CD14-positive monocyte (primary cell): ENCODE results near the gene ELMO2. TPM values are rescaled to one million over a fixed set of nuclear protein-coding genes. Genes with fewer than 3 reads are reported as not detected.
A peak's percentile ranks its signal among the peaks of the same experiment; 100 is the strongest.

Experiments
- DNase-seq, 3 donors: peaks; one replicate each; pipeline ENCODE4 v3.0.0-alpha.2; 2011 to 2022
- H2AFZ ChIP-seq: 2 replicates; pipeline ENCODE4 v1.6.0; 2012; ENCODE audit warnings: mild to moderate bottlenecking, low read depth, low read length, inconsistent platforms; ENCODE audit not compliant: insufficient read depth, poor library complexity, severe bottlenecking
- H3K27ac ChIP-seq, 2 donors: 1 replicate in 1 of 2; 2 replicates in 1 of 2; pipeline ENCODE4 v1.5.1; 2012 to 2013; ENCODE audit warnings: low read length in 2 of 2, control low read depth in 1 of 2, inconsistent platforms in 1 of 2, low read depth in 1 of 2, mild to moderate bottlenecking in 1 of 2
- H3K27me3 ChIP-seq, 2 donors: one replicate each; pipeline versions ENCODE4 v1.6.0 to v1.6.1; 2011 to 2013; ENCODE audit warnings: low read length in 2 of 2; ENCODE audit not compliant: control insufficient read depth in 2 of 2, insufficient read depth in 2 of 2
- H3K36me3 ChIP-seq, 2 donors: replicated peaks in 1 of 2; 1 replicate in 1 of 2; 2 replicates in 1 of 2; pipeline versions ENCODE4 v1.5.1 to v1.6.1; 2012 to 2013; ENCODE audit warnings: low read length in 2 of 2, control low read depth in 1 of 2, inconsistent platforms in 1 of 2, mild to moderate bottlenecking in 1 of 2; ENCODE audit not compliant: insufficient read depth in 2 of 2, control insufficient read depth in 1 of 2
- H3K4me1 ChIP-seq, 2 donors: 1 replicate in 1 of 2; 2 replicates in 1 of 2; pipeline versions ENCODE4 v1.5.1 to v1.6.1; 2012 to 2013; ENCODE audit warnings: low read length in 2 of 2, control low read depth in 1 of 2, inconsistent platforms in 1 of 2, mild to moderate bottlenecking in 1 of 2, moderate library complexity in 1 of 2; ENCODE audit not compliant: insufficient read depth in 2 of 2, control insufficient read depth in 1 of 2
- H3K4me2 ChIP-seq: replicated peaks from 2 replicates; pipeline ENCODE3; 2012; ENCODE audit warnings: low read length, moderate library complexity, mild to moderate bottlenecking; ENCODE audit not compliant: poor library complexity, severe bottlenecking; ENCODE audit errors: extremely low read depth
- H3K4me3 ChIP-seq, 3 experiments: fragments of 200-600 bp in 1 of 3; sonication (generic) in 1 of 3; replicated peaks in 1 of 3; 1 replicate in 2 of 3; 2 replicates in 1 of 3; pipeline ENCODE4 v1.5.1; 2011 to 2013; ENCODE audit warnings: low read length in 3 of 3, mild to moderate bottlenecking in 3 of 3, control low read depth in 2 of 3, low read depth in 2 of 3, inconsistent platforms in 1 of 3, moderate library complexity in 1 of 3
- H3K79me2 ChIP-seq: 2 replicates; pipeline ENCODE4 v1.6.0; 2012; ENCODE audit warnings: mild to moderate bottlenecking, control low read depth, inconsistent platforms, low read length, moderate library complexity; ENCODE audit not compliant: insufficient read depth
- H3K9ac ChIP-seq: 2 replicates; pipeline ENCODE4 v1.6.0; 2017; ENCODE audit warnings: low read length, mild to moderate bottlenecking; ENCODE audit not compliant: insufficient read depth, poor library complexity, severe bottlenecking
- H3K9me3 ChIP-seq, 2 donors: replicated peaks in 1 of 2; 1 replicate in 1 of 2; 2 replicates in 1 of 2; pipeline versions ENCODE4 v1.5.1 to v1.6.1; 2012 to 2013; ENCODE audit warnings: low read length in 2 of 2, control low read depth in 1 of 2; ENCODE audit not compliant: control insufficient read depth in 1 of 2, insufficient read depth in 1 of 2
- H4K20me1 ChIP-seq: 2 replicates; pipeline ENCODE4 v1.6.0; 2012; ENCODE audit warnings: mild to moderate bottlenecking, low read length, control low read depth, moderate library complexity; ENCODE audit not compliant: insufficient read depth
- H3K27ac Mint-ChIP-seq, 7 donors: one replicate each; pipeline ENCODE4 v1.8.0; 2020; ENCODE audit warnings: mild to moderate bottlenecking in 7 of 7, mixed read lengths in 7 of 7, moderate library complexity in 6 of 7, inconsistent platforms in 2 of 7
- H3K27me3 Mint-ChIP-seq, 3 donors: one replicate each; pipeline ENCODE4 v1.8.0; 2021 to 2022; ENCODE audit warnings: low read depth in 3 of 3, mild to moderate bottlenecking in 3 of 3, mixed read lengths in 3 of 3, moderate library complexity in 3 of 3, inconsistent platforms in 1 of 3
- H3K36me3 Mint-ChIP-seq, 2 donors: one replicate each; pipeline ENCODE4 v1.8.0; 2020; ENCODE audit warnings: mixed read lengths in 2 of 2, inconsistent platforms in 1 of 2, mild to moderate bottlenecking in 1 of 2
- H3K4me1 Mint-ChIP-seq: one replicate; pipeline ENCODE4 v1.8.0; 2020; ENCODE audit warnings: mild to moderate bottlenecking, mixed read lengths
- H3K4me3 Mint-ChIP-seq, 2 donors: one replicate each; pipeline ENCODE4 v1.8.0; 2020; ENCODE audit warnings: mild to moderate bottlenecking in 2 of 2, mixed read lengths in 2 of 2, moderate library complexity in 1 of 2
- H3K9me3 Mint-ChIP-seq, 7 donors: one replicate each; pipeline ENCODE4 v1.8.0; 2020 to 2022; ENCODE audit warnings: mixed read lengths in 7 of 7, mild to moderate bottlenecking in 6 of 7, moderate library complexity in 6 of 7, inconsistent platforms in 2 of 7
- WGBS: methylation state at CpG from one replicate; pipeline ENCODE4 v1.1.5; 2013; ENCODE audit warnings: missing lambda C conversion rate; ENCODE audit not compliant: insufficient coverage; 5-methylcytosine and 5-hydroxymethylcytosine counted together
- intact Hi-C, 2 donors: fragments of 100-400 bp; cut with micrococcal nuclease; formaldehyde crosslinking; loops; one replicate each; pipeline versions ENCODE4 v1.15.0 to v1.15.1; 2023
- polyA plus RNA-seq, 3 donors: library from polyadenylated mRNA; depleted of rRNA in 1 of 3; unstranded in 2 of 3; stranded (reverse) in 1 of 3; fragments of 300-500 nt in 2 of 3; fragments of >200 nt in 1 of 3; fragmentation: Illumina TruSeq in 2 of 3; gene quantifications; 1 replicate in 2 of 3; 2 replicates in 1 of 3; pipeline ENCODE4 v1.2.3, GENCODE V29; 2012 to 2021
- TF ChIP-seq, protein P1 (sequence below): fragments of 200-600 bp; IDR thresholded peaks from one replicate; pipeline ENCODE4 v1.8.0; 2022; ENCODE audit warnings: antibody characterized with exemption, mild to moderate bottlenecking

ELMO2 gene
- polyA plus RNA-seq, 3 donors, result 35.3 to 53.1 (median 42.3) TPM

DNA sequence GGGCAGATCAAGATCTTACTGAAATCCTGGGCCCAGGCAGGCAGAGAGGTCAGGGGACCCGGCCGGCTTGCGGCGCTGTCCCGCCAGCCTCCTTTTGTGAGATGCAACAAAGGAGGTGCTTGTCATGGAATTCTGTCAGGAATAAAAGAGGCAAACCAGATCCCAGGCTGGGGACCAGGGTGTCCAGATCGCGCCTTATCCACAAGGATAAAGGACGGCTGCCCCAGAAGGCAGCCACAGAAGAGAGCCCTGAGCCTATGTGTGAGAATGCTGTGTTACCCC is 55.5 kb downstream of the ELMO2 start:
- Mint-ChIP-seq H3K36me3 (peaks cover 66 to 84% of the 10 kb centered on the region in 2 donors), H3K4me3 (no peak overlapping the region), H3K4me1 (peaks cover 20% of the 10 kb centered on the region), H3K9me3 (peaks cover 0 to 2% (median 0%) of the 10 kb centered on the region in 7 donors), H3K27me3 (no peaks in the 10 kb centered on the region), H3K27ac (peak overlapping the region; percentile 84 to 94 (median 89))
- peaks cover 17 to 24% of the 10 kb centered on the region in 2 donors for H3K4me1 ChIP-seq
- H3K27me3 ChIP-seq, result no peaks in the 10 kb centered on the region
- WGBS, result 96% methylated on average over 7 of the region's 8 CpGs
- TF ChIP-seq, protein P1, sequence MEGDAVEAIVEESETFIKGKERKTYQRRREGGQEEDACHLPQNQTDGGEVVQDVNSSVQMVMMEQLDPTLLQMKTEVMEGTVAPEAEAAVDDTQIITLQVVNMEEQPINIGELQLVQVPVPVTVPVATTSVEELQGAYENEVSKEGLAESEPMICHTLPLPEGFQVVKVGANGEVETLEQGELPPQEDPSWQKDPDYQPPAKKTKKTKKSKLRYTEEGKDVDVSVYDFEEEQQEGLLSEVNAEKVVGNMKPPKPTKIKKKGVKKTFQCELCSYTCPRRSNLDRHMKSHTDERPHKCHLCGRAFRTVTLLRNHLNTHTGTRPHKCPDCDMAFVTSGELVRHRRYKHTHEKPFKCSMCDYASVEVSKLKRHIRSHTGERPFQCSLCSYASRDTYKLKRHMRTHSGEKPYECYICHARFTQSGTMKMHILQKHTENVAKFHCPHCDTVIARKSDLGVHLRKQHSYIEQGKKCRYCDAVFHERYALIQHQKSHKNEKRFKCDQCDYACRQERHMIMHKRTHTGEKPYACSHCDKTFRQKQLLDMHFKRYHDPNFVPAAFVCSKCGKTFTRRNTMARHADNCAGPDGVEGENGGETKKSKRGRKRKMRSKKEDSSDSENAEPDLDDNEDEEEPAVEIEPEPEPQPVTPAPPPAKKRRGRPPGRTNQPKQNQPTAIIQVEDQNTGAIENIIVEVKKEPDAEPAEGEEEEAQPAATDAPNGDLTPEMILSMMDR, result no peak
- H4K20me1 ChIP-seq, result peaks cover 35% of the 10 kb centered on the region
- peak overlapping the region; percentile 26 for H3K4me2 ChIP-seq
- peak overlapping the region; percentile 20 to 61 for H3K27ac ChIP-seq
- H3K79me2 ChIP-seq, result no peaks in the 10 kb centered on the region
- H3K36me3 ChIP-seq, result peaks cover 45 to 78% of the 10 kb centered on the region in 2 donors
- no peak overlapping the region for H3K4me3 ChIP-seq
- no peaks in the 10 kb centered on the region for H3K9me3 ChIP-seq
- intact Hi-C loops, result no loop called here
- no peak for DNase-seq
- no peak overlapping the region for H2AFZ ChIP-seq
- no peak overlapping the region for H3K9ac ChIP-seq

DNA sequence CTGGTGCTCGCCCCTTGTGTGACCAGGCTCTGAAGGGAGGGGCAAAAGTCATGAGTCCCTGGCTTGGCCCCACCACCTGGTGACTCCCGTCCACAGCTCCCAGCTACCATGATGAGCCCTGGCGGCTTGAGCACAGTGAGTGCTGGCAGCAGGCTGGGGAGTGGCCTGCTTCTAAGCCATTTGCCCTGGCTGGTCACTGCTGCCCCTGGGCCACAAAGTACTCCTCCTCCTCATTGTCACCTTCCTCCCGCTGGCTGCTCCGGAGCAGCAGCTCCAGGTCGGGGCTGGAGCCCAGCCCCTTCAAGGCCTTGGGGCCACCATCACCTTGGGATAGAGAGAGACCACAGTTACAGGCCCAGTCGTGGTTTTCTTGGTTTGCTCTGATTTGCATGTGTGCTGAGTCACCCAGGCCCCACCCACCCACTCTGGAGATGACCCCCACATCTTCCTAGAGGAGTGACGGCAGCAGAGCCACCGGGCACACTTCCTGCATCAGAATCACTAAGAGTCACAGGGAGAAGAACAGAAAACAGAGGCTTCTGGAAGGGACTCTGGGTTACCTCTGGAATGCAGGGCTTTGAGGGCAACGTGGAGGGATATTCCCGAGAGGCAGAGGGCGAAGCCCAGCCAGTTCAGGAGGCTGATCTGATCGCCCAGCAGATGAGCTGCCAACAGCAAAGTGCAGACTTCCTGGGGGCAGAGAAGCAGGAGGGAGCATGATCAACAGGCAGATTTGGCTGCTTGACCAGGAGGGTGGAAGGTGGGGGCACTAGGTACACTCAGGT is 56.0 kb downstream of the ELMO2 start:
- peaks cover 0 to 2% (median 0%) of the 10 kb centered on the region in 7 donors for H3K9me3 Mint-ChIP-seq
- H3K4me1 Mint-ChIP-seq, result peaks cover 20% of the 10 kb centered on the region
- H3K27ac Mint-ChIP-seq, result peak overlapping the region; percentile 68 to 94 (median 89)
- H3K4me2 ChIP-seq, result peak overlapping the region; percentile 26
- H3K36me3 Mint-ChIP-seq, result peaks cover 62 to 80% of the 10 kb centered on the region in 2 donors
- peaks cover 30% of the 10 kb centered on the region for H4K20me1 ChIP-seq
- no peak overlapping the region for H3K9ac ChIP-seq
- H3K4me3 Mint-ChIP-seq, result peak overlapping the region; percentile 39 to 42
- peaks cover 17 to 24% of the 10 kb centered on the region in 2 donors for H3K4me1 ChIP-seq
- no peak overlapping the region for H2AFZ ChIP-seq
- H3K9me3 ChIP-seq, result no peaks in the 10 kb centered on the region
- peaks cover 41 to 73% of the 10 kb centered on the region in 2 donors for H3K36me3 ChIP-seq
- intact Hi-C loops, result no loop called here
- H3K79me2 ChIP-seq, result no peaks in the 10 kb centered on the region
- no peak overlapping the region for H3K4me3 ChIP-seq
- WGBS, result 53% methylated on average over 11 of the region's 13 CpGs
- no peaks in the 10 kb centered on the region for H3K27me3 ChIP-seq
- H3K27ac ChIP-seq, result peak overlapping the region; percentile 20 to 61
- no peaks in the 10 kb centered on the region for H3K27me3 Mint-ChIP-seq
- peak; percentile 30 to 63 (median 41) for DNase-seq
- TF ChIP-seq, protein P1, result no peak
